RWPE1 (cell line): ENCODE measurements around the gene PPA1.

Experiments
- CTCF ChIA-PET: fragments of 350-600 bp; sonication (Branson Sonifier 250); formaldehyde crosslinking; extraction: SDS; loops from one replicate; lab custom pipeline; 2021; lab: Yijun Ruan, JAX
- POLR2A ChIA-PET: fragments of 400-600 bp; formaldehyde crosslinking; extraction: SDS; loops from one replicate; lab custom pipeline; 2020; ENCODE audit warnings: antibody characterized with exemption; ENCODE audit not compliant: low non-redundant PET; lab: Yijun Ruan, JAX
- DNase-seq: peaks from one replicate; pipeline ENCODE4 v3.0.0; 2012; ENCODE audit warnings: low spot score
- H3K27ac ChIP-seq: fragments of 450-650 bp; 2 replicates; pipeline ENCODE4 v1.5.1; 2017
- CTCF ChIP-seq: fragments of 450-650 bp; conservative IDR thresholded peaks from 2 replicates; pipeline ENCODE4 v1.5.1; 2017; ENCODE audit warnings: low read depth, mild to moderate bottlenecking

PPA1 gene

GRCh38 chr10:70233109-70233938 lies at the start of gene PPA1:
PPA1 (minus strand) TSS chr10:70233429; CDS start chr10:70233327, 102 bp downstream.
- ChIA-PET POLR2A (interaction anchor here (0.9 kb wide), 1 partner anchor 10 kb away, joined by 3 read pairs; no protein-coding TSS in a partner anchor), CTCF (interaction anchor here (0.5 to 2.8 kb wide), 5 partner anchors 41 to 596 kb away, joined by 3 to 12 read pairs (median 5); no protein-coding TSS in a partner anchor)
- TF ChIP-seq CTCF, result peak; percentile 19; the same call in 1 of the 2 replicates
- DNase-seq, result peak; percentile 100
- peak within 1 kb of the TSS; percentile 78 for H3K27ac ChIP-seq

GRCh38 chr10:70281609-70282008 lies 48.4 kb upstream of the PPA1 start:
- TF ChIP-seq CTCF, result no peak
- ChIA-PET POLR2A (no interaction called here), CTCF (interaction anchor here (1.2 kb wide), 1 partner anchor 60 kb away, joined by 7 read pairs; no protein-coding TSS in a partner anchor)
- no peak for DNase-seq
- no peak overlapping the region for H3K27ac ChIP-seq

GRCh38 chr10:70280099-70280498 lies 46.9 kb upstream of the PPA1 start:
- ChIA-PET CTCF (interaction anchor here (0.6 kb wide), 3 partner anchors 39 to 73 kb away, joined by 3 to 4 read pairs (median 4); no protein-coding TSS in a partner anchor), POLR2A (no interaction called here)
- no peak for DNase-seq
- no peak overlapping the region for H3K27ac ChIP-seq
- no peak for TF ChIP-seq CTCF

- CTCF ChIA-PET, result interaction anchor here (0.6 kb wide), 1 partner anchor 80 kb away, joined by 4 read pairs; no protein-coding TSS in a partner anchor
- TF ChIP-seq CTCF, result no peak
- POLR2A ChIA-PET, result no interaction called here
- no peak for DNase-seq
- no peak overlapping the region for H3K27ac ChIP-seq
Observed at GRCh38 chr10:70277396-70278030, 44.3 kb upstream of the PPA1 start.

GRCh38 chr10:70274643-70275042 lies 41.4 kb upstream of the PPA1 start:
- ChIA-PET CTCF (interaction anchor here (0.7 to 1.6 kb wide), 3 partner anchors 19 to 280 kb away, joined by 3 to 5 read pairs (median 5); no protein-coding TSS in a partner anchor), POLR2A (no interaction called here)
- DNase-seq, result no peak
- no peak overlapping the region for H3K27ac ChIP-seq
- no peak for TF ChIP-seq CTCF

GRCh38 chr10:70272925-70273316 lies 39.7 kb upstream of the PPA1 start:
- DNase-seq, result peak; percentile 58
- POLR2A ChIA-PET, result no interaction called here
- CTCF ChIA-PET, result interaction anchor here (0.6 to 2.2 kb wide), 16 partner anchors 11 to 1886 kb away, joined by 3 to 17 read pairs (median 4); no protein-coding TSS in a partner anchor
- TF ChIP-seq CTCF, result peak; percentile 57
- H3K27ac ChIP-seq, result no peak overlapping the region
